PC-3 (cell line): ENCODE results near the gene TEF. TPM values are rescaled to one million over a fixed set of nuclear protein-coding genes. Genes with fewer than 3 reads are reported as not detected.

ENCODE experiments used
- ATAC-seq: fragments of 200-7000 bp; cut with Tn5 transposase; 2 replicates; pipeline ENCODE4 v1.9.1; 2020; ENCODE audit warnings: mild to moderate bottlenecking, moderate library complexity
- BruUV-seq: library from RNA; stranded (reverse); fragments of 400-500 nt; replicated peaks from 2 replicates; lab custom pipeline; 2021; lab: Mats Ljungman, UMichigan
- CTCF ChIA-PET: fragments of 300-600 bp; sonication (Branson Sonifier 250); formaldehyde crosslinking; loops from one replicate; lab custom pipeline; 2022; ENCODE audit warnings: antibody characterized with exemption; lab: Charles Lee
- POLR2A ChIA-PET: fragments of 300-600 bp; sonication (Branson Sonifier 250); formaldehyde crosslinking; loops from one replicate; lab custom pipeline; 2022; ENCODE audit warnings: antibody characterized with exemption; ENCODE audit not compliant: unreplicated experiment; lab: Charles Lee
- DNase-seq: peaks from one replicate; pipeline ENCODE4 v3.0.0-alpha.2; 2015
- H2AFZ ChIP-seq: fragments of 300-600 bp; sonication (generic); 2 replicates; pipeline ENCODE4 v1.6.0; 2016; ENCODE audit warnings: antibody characterized with exemption, low read length
- H3F3A ChIP-seq: fragments of 300-600 bp; sonication (generic); one replicate; pipeline ENCODE4 v1.6.0; 2017; ENCODE audit warnings: antibody characterized with exemption, low read length, control low read depth, mild to moderate bottlenecking; ENCODE audit not compliant: unreplicated experiment
- H3K27ac ChIP-seq: fragments of 300-600 bp; sonication (generic); 2 replicates; pipeline ENCODE4 v1.5.1; 2016; ENCODE audit warnings: mild to moderate bottlenecking, low read length
- H3K27me3 ChIP-seq: fragments of 300-600 bp; sonication (generic); 2 replicates; pipeline ENCODE4 v1.6.1; 2016; ENCODE audit warnings: low read length, mixed read lengths
- H3K36me3 ChIP-seq: fragments of 300-600 bp; sonication (generic); 2 replicates; pipeline ENCODE4 v1.6.1; 2016; ENCODE audit warnings: low read depth, mixed run types, low read length, mixed read lengths
- H3K4me1 ChIP-seq: fragments of 300-600 bp; sonication (generic); 2 replicates; pipeline ENCODE4 v1.5.1; 2016; ENCODE audit warnings: low read length; ENCODE audit not compliant: insufficient read depth
- H3K4me2 ChIP-seq: fragments of 300-600 bp; sonication (generic); 2 replicates; pipeline ENCODE4 v1.6.0; 2016; ENCODE audit warnings: low read length
- H3K4me3 ChIP-seq: fragments of 300-600 bp; sonication (generic); 2 replicates; pipeline ENCODE4 v1.5.1; 2016; ENCODE audit warnings: mild to moderate bottlenecking, low read length, mixed read lengths
- H3K79me2 ChIP-seq: fragments of 300-600 bp; sonication (generic); 2 replicates; pipeline ENCODE4 v1.6.1; 2017; ENCODE audit warnings: low read length, mixed read lengths
- H3K9ac ChIP-seq: fragments of 300-600 bp; sonication (generic); 2 replicates; pipeline ENCODE4 v1.6.0; 2016; ENCODE audit warnings: mild to moderate bottlenecking, low read length
- H3K9me2 ChIP-seq: fragments of 300-600 bp; sonication (generic); replicated peaks from 2 replicates; pipeline ENCODE4 v1.6.1; 2016; ENCODE audit warnings: mixed run types, low read length, mixed read lengths
- H3K9me3 ChIP-seq: fragments of 300-600 bp; sonication (generic); 2 replicates; pipeline ENCODE4 v1.6.1; 2016; ENCODE audit warnings: low read length, mixed read lengths
- H4K20me1 ChIP-seq: fragments of 300-600 bp; sonication (generic); 2 replicates; pipeline ENCODE4 v1.6.1; 2016; ENCODE audit warnings: low read length, mixed read lengths
- CTCF ChIP-seq: fragments of 300-600 bp; sonication (generic); conservative IDR thresholded peaks from 2 replicates; pipeline ENCODE4 v1.5.1; 2017; ENCODE audit warnings: antibody characterized with exemption, low read depth, mild to moderate bottlenecking, low read length
- EZH2 ChIP-seq: fragments of 300-600 bp; sonication (generic); IDR thresholded peaks from one replicate; pipeline ENCODE4 v1.6.1; 2017; ENCODE audit warnings: antibody characterized with exemption, mild to moderate bottlenecking, low read length; ENCODE audit not compliant: unreplicated experiment
- EZH2phosphoT487 ChIP-seq: fragments of 300-600 bp; sonication (generic); IDR thresholded peaks from 2 replicates; pipeline ENCODE4 v1.6.1; 2018; ENCODE audit warnings: mild to moderate bottlenecking, antibody characterized with exemption, low read length, borderline replicate concordance
- intact Hi-C: fragments of 100-400 bp; cut with micrococcal nuclease; formaldehyde crosslinking; loops from 2 replicates; pipeline ENCODE4 v1.9.0; 2023
- total RNA-seq: library from RNA; depleted of rRNA; stranded (reverse); fragments of >200 nt; gene quantifications from 2 replicates; pipeline ENCODE4 v1.2.3, GENCODE V29; 2014

TEF gene
- total RNA-seq, 1 experiment from 2014 or later: 4.0 TPM

- POLR2A ChIA-PET: no interaction called here
Measured at GRCh38 chr22:41347066-41347859, 34.5 kb upstream of the TEF start.

GRCh38 chr22:41348964-41349484, 32.7 kb upstream of the TEF start:
- ATAC-seq: no peak
- Histone ChIP-seq H2AFZ (no peak overlapping the region), H3K9me2 (no peaks in the 10 kb centered on the region), H3K4me1 (no peaks in the 10 kb centered on the region), H3K4me3 (no peak overlapping the region), H3K9ac (no peak overlapping the region), H3K27me3 (no peaks in the 10 kb centered on the region), H3K4me2 (no peak overlapping the region), H3F3A (no peaks in the 10 kb centered on the region), H3K9me3 (no peaks in the 10 kb centered on the region), H3K79me2 (no peaks in the 10 kb centered on the region), H3K36me3 (no peaks in the 10 kb centered on the region; the same call in 1 of the 2 replicates), H4K20me1 (no peaks in the 10 kb centered on the region), H3K27ac (no peak overlapping the region)
- DNase-seq: no peak
- ChIA-PET CTCF (no interaction called here), POLR2A (no interaction called here)
- TF ChIP-seq EZH2phosphoT487 (no peak), EZH2 (no peak), CTCF (no peak)
- BruUV-seq: no TSS peak
- intact Hi-C loops: no loop called here

More at GRCh38 chr22:41347066-41347859, 34.5 kb upstream of the TEF start:
- Histone ChIP-seq H3K27ac (no peak overlapping the region), H3K9ac (no peak overlapping the region), H3K79me2 (no peaks in the 10 kb centered on the region), H3K36me3 (no peaks in the 10 kb centered on the region; the same call in 1 of the 2 replicates), H3K27me3 (no peaks in the 10 kb centered on the region), H3K9me2 (no peaks in the 10 kb centered on the region), H3F3A (no peaks in the 10 kb centered on the region), H3K4me2 (no peak overlapping the region), H3K4me1 (no peaks in the 10 kb centered on the region), H2AFZ (no peak overlapping the region), H3K4me3 (no peak overlapping the region), H3K9me3 (no peaks in the 10 kb centered on the region), H4K20me1 (no peaks in the 10 kb centered on the region)
- BruUV-seq: no TSS peak
- intact Hi-C loops: no loop called here
- DNase-seq (no peak), ATAC-seq (no peak)
- TF ChIP-seq EZH2phosphoT487: no peak
- TF ChIP-seq EZH2: no peak
- no peak for TF ChIP-seq CTCF
- CTCF ChIA-PET: no interaction called here

- no peaks in the 10 kb centered on the region for H4K20me1 ChIP-seq
- no peak overlapping the region for H3K4me3 ChIP-seq
- no peak overlapping the region for H2AFZ ChIP-seq
- no TSS peak for BruUV-seq
- CTCF ChIA-PET: no interaction called here
- H3K79me2 ChIP-seq: no peaks in the 10 kb centered on the region
- DNase-seq (no peak), ATAC-seq (no peak)
- no peaks in the 10 kb centered on the region for H3K9me2 ChIP-seq
- POLR2A ChIA-PET: no interaction called here
- no peaks in the 10 kb centered on the region for H3K4me1 ChIP-seq
- H3K4me2 ChIP-seq: no peak overlapping the region
- H3K9ac ChIP-seq: no peak overlapping the region
- no peaks in the 10 kb centered on the region; the same call in 1 of the 2 replicates for H3K36me3 ChIP-seq
- H3K27me3 ChIP-seq: no peaks in the 10 kb centered on the region
- no peak for TF ChIP-seq EZH2phosphoT487
- TF ChIP-seq CTCF: no peak
- no peak for TF ChIP-seq EZH2
- intact Hi-C loops: no loop called here
- H3K27ac ChIP-seq: no peak overlapping the region
- H3K9me3 ChIP-seq: no peaks in the 10 kb centered on the region
- no peaks in the 10 kb centered on the region for H3F3A ChIP-seq
Measured at GRCh38 chr22:41350087-41350486, 31.7 kb upstream of the TEF start.
